ENCODE data around the gene NPC1.
"Not testable (repeated sequence)": the region's sequence is repeated elsewhere in the genome, so short reads cannot be mapped to it uniquely, and the experiment has no call there.

NPC1 gene

GRCh38 chr18:23567671-23568070 lies 18.6 kb downstream of the NPC1 start:
- DNase-seq (ENCODE audit: low read depth) = no peak
- H3K4me3 ChIP-seq (ENCODE audit: control insufficient read depth, low read depth, low read length) = no peak overlapping the region
- TF ChIP-seq CTCF (conservative IDR thresholded peaks at IDR 0.05; ENCODE audit: control insufficient read depth, insufficient read depth, low read depth, low read length) = no peak

- DNase-seq (ENCODE audit: low read depth) = peak; percentile 18
- H3K4me3 ChIP-seq (ENCODE audit: control insufficient read depth, low read depth, low read length) = no peak overlapping the region
- TF ChIP-seq CTCF (conservative IDR thresholded peaks at IDR 0.05; ENCODE audit: control insufficient read depth, insufficient read depth, low read depth, low read length) = no peak
Measured at GRCh38 chr18:23565916-23566547, 20.3 kb downstream of the NPC1 start.

- TF ChIP-seq CTCF (conservative IDR thresholded peaks at IDR 0.05; ENCODE audit: control insufficient read depth, insufficient read depth, low read depth, low read length) = no peak
- H3K4me3 ChIP-seq (ENCODE audit: control insufficient read depth, low read depth, low read length) = no peak overlapping the region
- DNase-seq (ENCODE audit: low read depth) = peak; percentile 87
Measured at GRCh38 chr18:23563377-23564043, 22.8 kb downstream of the NPC1 start.

GRCh38 chr18:23560186-23560585 lies 26.1 kb downstream of the NPC1 start:
- H3K4me3 ChIP-seq (ENCODE audit: control insufficient read depth, low read depth, low read length) = no peak overlapping the region
- no peak for DNase-seq (ENCODE audit: low read depth)
- no peak for TF ChIP-seq CTCF (conservative IDR thresholded peaks at IDR 0.05; ENCODE audit: control insufficient read depth, insufficient read depth, low read depth, low read length)

GRCh38 chr18:23557511-23557910 lies 28.8 kb downstream of the NPC1 start:
- H3K4me3 ChIP-seq (ENCODE audit: control insufficient read depth, low read depth, low read length); DNase-seq (ENCODE audit: low read depth): not testable (repeated sequence)

- TF ChIP-seq CTCF (conservative IDR thresholded peaks at IDR 0.05; ENCODE audit: control insufficient read depth, insufficient read depth, low read depth, low read length) = no peak
- no peak overlapping the region for H3K4me3 ChIP-seq (ENCODE audit: control insufficient read depth, low read depth, low read length)
- DNase-seq (ENCODE audit: low read depth) = no peak
Measured at GRCh38 chr18:23556145-23556780, 30.0 kb downstream of the NPC1 start.

- DNase-seq (ENCODE audit: low read depth) = no peak
- no peak overlapping the region for H3K4me3 ChIP-seq (ENCODE audit: control insufficient read depth, low read depth, low read length)
- no peak for TF ChIP-seq CTCF (conservative IDR thresholded peaks at IDR 0.05; ENCODE audit: control insufficient read depth, insufficient read depth, low read depth, low read length)
Measured at GRCh38 chr18:23553887-23554286, 32.4 kb downstream of the NPC1 start.

All from fibroblast of mammary gland (primary cell).